Measurements from ENCODE around the gene PTRHD1. TPM values are rescaled to one million over a fixed set of nuclear protein-coding genes. Genes with fewer than 3 reads are reported as not detected.
"Not testable (repeated sequence)": the region's sequence is repeated elsewhere in the genome, so short reads cannot be mapped to it uniquely, and the experiment has no call there.

The PTRHD1 gene
- total RNA-seq, 8 experiments from 2014 or later = 21.4 to 44.8 (median 27.2) TPM

- peak in 7 of 8 experiments; percentile 67 to 93 (median 82) for ATAC-seq (replicated peaks in 6 of 8)
Observed at GRCh38 chr2:24816884-24817283, 23.7 kb upstream of the PTRHD1 start.

GRCh38 chr2:24816404-24816803 is 23.2 kb upstream of the PTRHD1 start:
- in situ Hi-C loops (cut with MboI; ENCODE audit: low pct_unique_long_range_greater_than_20kb in 2 of 9, low sequenced_read_pairs in 9 of 9, unreplicated experiment in 9 of 9) = loop anchor here in 4 of 9 experiments (25.0 kb wide), 1 partner anchor 404 kb away; no protein-coding TSS in a partner anchor
- H3K27ac ChIP-seq = peak overlapping the region in 1 of 2 donors; percentile 20
- H3K4me1 ChIP-seq (replicated peaks in 1 of 2) = peaks cover 4 to 22% of the 10 kb centered on the region in 2 donors
- ATAC-seq (replicated peaks in 6 of 8) = no peak
- H3K4me3 ChIP-seq = no peak overlapping the region
- WGBS, 10 experiments = 83 to 95% (median 90%) methylated on average over 3 to 5 of the region's 6 CpGs

More at GRCh38 chr2:24816884-24817283, 23.7 kb upstream of the PTRHD1 start:
- in situ Hi-C loops (cut with MboI; ENCODE audit: low pct_unique_long_range_greater_than_20kb in 2 of 9, low sequenced_read_pairs in 9 of 9, unreplicated experiment in 9 of 9) = loop anchor here in 4 of 9 experiments (25.0 kb wide), 1 partner anchor 405 kb away; no protein-coding TSS in a partner anchor
- Histone ChIP-seq H3K4me1 (replicated peaks in 1 of 2) (peaks cover 4 to 25% of the 10 kb centered on the region in 2 donors), H3K4me3 (no peak overlapping the region), H3K27ac (peak overlapping the region in 1 of 2 donors; percentile 52)
- 40 to 100% (median 83%) methylated on average over 1 to 3 of the region's 4 CpGs; no CpG with 5 or more reads in 3 of the 10 experiments for WGBS, 10 experiments

GRCh38 chr2:24815171-24815570 is 22.0 kb upstream of the PTRHD1 start:
- ATAC-seq (replicated peaks in 6 of 8) = no peak
- Histone ChIP-seq H3K27ac (no peak overlapping the region), H3K4me3 (no peak overlapping the region), H3K4me1 (replicated peaks in 1 of 2) (peaks cover 4 to 22% of the 10 kb centered on the region in 2 donors)
- 83 to 100% (median 97%) methylated on average over 1 to 4 of the region's 4 CpGs; no CpG with 5 or more reads in 2 of the 10 experiments for WGBS, 10 experiments
- in situ Hi-C loops (cut with MboI; ENCODE audit: low pct_unique_long_range_greater_than_20kb in 2 of 9, low sequenced_read_pairs in 9 of 9, unreplicated experiment in 9 of 9) = loop anchor here in 4 of 9 experiments (25.0 kb wide), 1 partner anchor 403 kb away; no protein-coding TSS in a partner anchor

GRCh38 chr2:24814516-24814915 is 21.3 kb upstream of the PTRHD1 start:
- H3K4me1 ChIP-seq (replicated peaks in 1 of 2) = peaks cover 4 to 22% of the 10 kb centered on the region in 2 donors
- 88 to 100% (median 100%) methylated on average over 1 to 4 of the region's 4 CpGs; no CpG with 5 or more reads in 2 of the 10 experiments for WGBS, 10 experiments
- H3K4me3 ChIP-seq = no peak overlapping the region
- no peak overlapping the region for H3K27ac ChIP-seq
- peak in 1 of 8 experiments; percentile 42 for ATAC-seq (replicated peaks in 6 of 8)
- in situ Hi-C loops (cut with MboI; ENCODE audit: low pct_unique_long_range_greater_than_20kb in 2 of 9, low sequenced_read_pairs in 9 of 9, unreplicated experiment in 9 of 9) = loop anchor here in 4 of 9 experiments (25.0 kb wide), 1 partner anchor 402 kb away; no protein-coding TSS in a partner anchor

GRCh38 chr2:24813691-24814137 is 20.5 kb upstream of the PTRHD1 start:
- Histone ChIP-seq H3K4me1 (replicated peaks in 1 of 2) (peaks cover 4 to 22% of the 10 kb centered on the region in 2 donors), H3K4me3 (no peak overlapping the region), H3K27ac (no peak overlapping the region)
- in situ Hi-C loops (cut with MboI; ENCODE audit: low pct_unique_long_range_greater_than_20kb in 2 of 9, low sequenced_read_pairs in 9 of 9, unreplicated experiment in 9 of 9) = loop anchor here in 4 of 9 experiments (25.0 kb wide), 1 partner anchor 401 kb away; no protein-coding TSS in a partner anchor
- peak in 5 of 8 experiments; percentile 45 to 86 (median 64) for ATAC-seq (replicated peaks in 6 of 8)
- 72 to 100% (median 83%) methylated on average over 1 to 4 of the region's 4 CpGs; no CpG with 5 or more reads in 1 of the 10 experiments for WGBS, 10 experiments

GRCh38 chr2:24809316-24810007 is 16.3 kb upstream of the PTRHD1 start:
- H3K4me3 ChIP-seq = no peak overlapping the region
- H3K27ac ChIP-seq = no peak overlapping the region
- ATAC-seq (replicated peaks in 6 of 8) = peak in 1 of 8 experiments; percentile 33
- peaks cover 4 to 9% of the 10 kb centered on the region in 2 donors for H3K4me1 ChIP-seq (replicated peaks in 1 of 2)
- in situ Hi-C loops (cut with MboI; ENCODE audit: low pct_unique_long_range_greater_than_20kb in 2 of 9, low sequenced_read_pairs in 9 of 9, unreplicated experiment in 9 of 9) = loop anchor here in 4 of 9 experiments (25.0 kb wide), 1 partner anchor 397 kb away; no protein-coding TSS in a partner anchor
- WGBS, 10 experiments = 18 to 100% (median 89%) methylated on average over 1 to 4 of the region's 4 CpGs

- Histone ChIP-seq H3K4me3 (no peak overlapping the region), H3K4me1 (replicated peaks in 1 of 2) (no peaks in the 10 kb centered on the region), H3K27ac (no peak overlapping the region)
- no peak for ATAC-seq (replicated peaks in 6 of 8)
- in situ Hi-C loops (cut with MboI; ENCODE audit: low pct_unique_long_range_greater_than_20kb in 2 of 9, low sequenced_read_pairs in 9 of 9, unreplicated experiment in 9 of 9) = loop anchor here in 4 of 9 experiments (25.0 kb wide), 1 partner anchor 394 kb away; no protein-coding TSS in a partner anchor
Observed at GRCh38 chr2:24806661-24807036, 13.5 kb upstream of the PTRHD1 start.

- 13 to 100% (median 92%) methylated on average over 1 to 5 of the region's 25 CpGs; no CpG with 5 or more reads in 2 of the 10 experiments for WGBS, 10 experiments
- in situ Hi-C loops (cut with MboI; ENCODE audit: low pct_unique_long_range_greater_than_20kb in 2 of 9, low sequenced_read_pairs in 9 of 9, unreplicated experiment in 9 of 9) = loop anchor here in 4 of 9 experiments (25.0 kb wide), 1 partner anchor 394 kb away; no protein-coding TSS in a partner anchor
Observed at GRCh38 chr2:24805811-24806660, 12.8 kb upstream of the PTRHD1 start.

GRCh38 chr2:24800487-24800886 is 7.3 kb upstream of the PTRHD1 start:
- not testable (repeated sequence) for H3K4me1 ChIP-seq (replicated peaks in 1 of 2); H3K27ac ChIP-seq; ATAC-seq (replicated peaks in 6 of 8); H3K4me3 ChIP-seq
- in situ Hi-C loops (cut with MboI; ENCODE audit: low pct_unique_long_range_greater_than_20kb in 2 of 9, low sequenced_read_pairs in 9 of 9, unreplicated experiment in 9 of 9) = loop anchor here in 4 of 9 experiments (25.0 kb wide), 1 partner anchor 388 kb away; no protein-coding TSS in a partner anchor
- 100% methylated on average over 1 of the region's 5 CpGs; no CpG with 5 or more reads in 9 of the 10 experiments for WGBS, 10 experiments

More at GRCh38 chr2:24805811-24806660, 12.8 kb upstream of the PTRHD1 start:
- H3K27ac ChIP-seq; H3K4me3 ChIP-seq; H3K4me1 ChIP-seq (replicated peaks in 1 of 2): not testable (repeated sequence)
- peak in 2 of 8 experiments; percentile 72 to 82 for ATAC-seq (replicated peaks in 6 of 8)

- H3K4me3 ChIP-seq = no peak overlapping the region
- in situ Hi-C loops (cut with MboI; ENCODE audit: low pct_unique_long_range_greater_than_20kb in 2 of 9, low sequenced_read_pairs in 9 of 9, unreplicated experiment in 9 of 9) = no loop called here
- H3K4me1 ChIP-seq (replicated peaks in 1 of 2) = no peaks in the 10 kb centered on the region
- 93 to 100% (median 100%) methylated on average over 1 to 2 of the region's 2 CpGs; no CpG with 5 or more reads in 5 of the 10 experiments for WGBS, 10 experiments
- no peak overlapping the region for H3K27ac ChIP-seq
- no peak for ATAC-seq (replicated peaks in 6 of 8)
Observed at GRCh38 chr2:24797644-24798043, 4.5 kb upstream of the PTRHD1 start.

GRCh38 chr2:24793761-24794435 is 707 bp upstream of the PTRHD1 start:
- Histone ChIP-seq H3K4me1 (replicated peaks in 1 of 2) (peaks cover 5 to 6% of the 10 kb centered on the region in 2 donors), H3K27ac (peak overlapping the region; percentile 23 to 100), H3K4me3 (peak overlapping the region; percentile 78 to 99 (median 90))
- ATAC-seq (replicated peaks in 6 of 8) = peak in 7 of 8 experiments; percentile 4 to 17 (median 9)
- in situ Hi-C loops (cut with MboI; ENCODE audit: low pct_unique_long_range_greater_than_20kb in 2 of 9, low sequenced_read_pairs in 9 of 9, unreplicated experiment in 9 of 9) = no loop called here
- WGBS, 10 experiments = 0 to 3% (median 0%) methylated on average over 1 to 12 of the region's 14 CpGs; no CpG with 5 or more reads in 1 of the 10 experiments

GRCh38 chr2:24792542-24792873 is 683 bp downstream of the PTRHD1 start:
- peak overlapping the region; percentile 78 to 99 (median 90) for H3K4me3 ChIP-seq
- H3K27ac ChIP-seq = peak overlapping the region; percentile 100
- no peak for ATAC-seq (replicated peaks in 6 of 8)
- 0 to 20% (median 0%) methylated on average over 1 to 5 of the region's 6 CpGs; no CpG with 5 or more reads in 4 of the 10 experiments for WGBS, 10 experiments
- in situ Hi-C loops (cut with MboI; ENCODE audit: low pct_unique_long_range_greater_than_20kb in 2 of 9, low sequenced_read_pairs in 9 of 9, unreplicated experiment in 9 of 9) = no loop called here
- H3K4me1 ChIP-seq (replicated peaks in 1 of 2) = peaks cover 5 to 6% of the 10 kb centered on the region in 2 donors
